Measurements from ENCODE around the gene PDZRN4.

- TF ChIP-seq CTCF (IDR thresholded peaks at IDR 0.05) (no peak), POLR2A (IDR thresholded peaks at IDR 0.05) (no peak)
Observed at GRCh38 chr12:41289501-41289900, 101.4 kb downstream of the PDZRN4 start.
